ENCODE results near the gene ABITRAM. TPM values are rescaled to one million over a fixed set of nuclear protein-coding genes. Genes with fewer than 3 reads are reported as not detected.
"Not testable (repeated sequence)": the region's sequence is repeated elsewhere in the genome, so short reads cannot be mapped to it uniquely, and the experiment has no call there.

Gene ABITRAM, protein sequence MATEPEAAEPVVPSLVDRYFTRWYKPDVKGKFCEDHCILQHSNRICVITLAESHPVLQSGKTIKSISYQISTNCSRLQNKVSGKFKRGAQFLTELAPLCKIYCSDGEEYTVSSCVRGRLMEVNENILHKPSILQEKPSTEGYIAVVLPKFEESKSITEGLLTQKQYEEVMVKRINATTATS
- 23.5 TPM for total RNA-seq

DNA sequence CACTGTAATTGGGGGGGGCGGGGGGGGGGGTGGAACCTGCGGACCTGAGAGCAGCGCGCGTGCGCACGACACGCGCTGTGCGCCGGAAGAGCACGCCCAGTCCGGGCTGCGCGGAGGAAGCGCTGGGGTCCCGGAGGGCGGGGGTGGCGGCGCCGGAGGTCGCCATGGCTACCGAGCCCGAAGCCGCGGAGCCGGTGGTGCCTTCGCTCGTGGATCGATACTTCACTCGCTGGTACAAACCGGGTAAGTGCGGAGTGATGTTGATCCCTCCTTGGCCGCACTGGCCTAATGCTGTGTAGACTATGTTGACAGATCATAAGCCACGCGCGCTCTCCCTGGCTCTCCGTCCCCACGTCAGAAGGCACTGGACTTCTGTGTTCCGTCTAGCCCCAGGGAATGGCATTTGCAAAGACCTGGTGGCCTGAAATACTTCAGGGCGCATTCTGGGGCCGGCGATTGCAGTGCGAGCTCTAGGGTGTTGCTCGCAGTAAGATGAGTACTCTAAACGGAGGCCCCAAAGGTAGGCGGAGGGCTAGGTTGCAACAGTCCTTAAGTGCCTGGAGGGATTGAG is at the start of gene ABITRAM:
ABITRAM (plus strand) TSS at position 78 of the 571 bp plus-strand sequence; CDS start at position 165, 87 bp downstream.
- DNase-seq (ENCODE audit: low spot score) = peak; percentile 74

DNA sequence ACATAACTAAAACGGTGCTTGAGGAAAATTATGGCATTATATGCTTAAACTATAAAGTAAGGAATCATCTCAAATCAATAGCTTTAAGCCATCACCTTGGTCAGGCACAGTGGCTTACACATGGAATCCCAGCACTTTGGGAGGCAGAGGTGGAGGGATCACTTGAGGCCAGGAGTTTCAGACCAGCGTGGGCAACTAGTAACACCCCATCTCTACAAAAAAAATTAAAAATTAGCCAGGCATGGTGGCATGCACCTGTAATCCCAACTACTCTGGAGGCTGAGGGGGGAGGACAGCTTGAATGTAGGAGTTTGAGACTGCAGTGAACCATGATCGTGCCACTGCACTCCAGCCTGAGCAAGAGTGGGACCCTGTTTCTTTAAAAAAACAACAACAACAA is 49.5 kb upstream of the ABITRAM start:
- no peak for DNase-seq (ENCODE audit: low spot score)

DNA sequence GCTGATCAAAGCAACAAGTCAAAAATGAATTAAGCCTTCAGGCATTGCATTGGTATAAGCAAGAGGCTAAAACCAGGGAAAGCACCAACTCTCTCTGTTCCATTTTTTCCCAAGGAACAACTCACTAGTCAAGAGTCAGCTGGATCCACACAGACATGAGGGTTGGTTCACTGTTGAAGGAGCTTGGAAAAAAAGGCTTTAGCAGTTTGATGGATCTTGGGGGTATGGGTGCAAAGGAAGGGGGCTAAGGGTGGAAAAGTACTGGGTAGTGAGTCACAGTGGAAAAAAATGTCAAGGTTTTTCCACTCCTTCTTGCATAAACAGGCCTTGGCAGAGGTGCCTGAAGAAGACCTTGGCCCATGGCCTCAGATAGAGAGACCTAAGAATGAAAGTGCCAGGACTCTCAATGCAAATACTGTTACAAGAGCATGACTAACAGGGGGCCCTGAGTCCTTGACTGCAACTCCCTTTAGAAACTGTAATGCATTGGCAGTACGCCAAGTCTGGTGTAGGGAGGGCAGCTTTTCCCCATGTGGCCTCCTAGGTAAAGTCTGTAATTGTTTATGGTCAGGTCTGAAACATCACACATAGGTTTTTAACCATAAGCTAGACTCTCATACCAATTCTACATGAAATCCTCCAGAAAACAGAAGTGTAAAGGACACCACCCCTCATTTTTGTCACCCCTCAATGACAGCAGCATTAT is 48.4 kb upstream of the ABITRAM start:
- DNase-seq (ENCODE audit: low spot score) = no peak

DNA sequence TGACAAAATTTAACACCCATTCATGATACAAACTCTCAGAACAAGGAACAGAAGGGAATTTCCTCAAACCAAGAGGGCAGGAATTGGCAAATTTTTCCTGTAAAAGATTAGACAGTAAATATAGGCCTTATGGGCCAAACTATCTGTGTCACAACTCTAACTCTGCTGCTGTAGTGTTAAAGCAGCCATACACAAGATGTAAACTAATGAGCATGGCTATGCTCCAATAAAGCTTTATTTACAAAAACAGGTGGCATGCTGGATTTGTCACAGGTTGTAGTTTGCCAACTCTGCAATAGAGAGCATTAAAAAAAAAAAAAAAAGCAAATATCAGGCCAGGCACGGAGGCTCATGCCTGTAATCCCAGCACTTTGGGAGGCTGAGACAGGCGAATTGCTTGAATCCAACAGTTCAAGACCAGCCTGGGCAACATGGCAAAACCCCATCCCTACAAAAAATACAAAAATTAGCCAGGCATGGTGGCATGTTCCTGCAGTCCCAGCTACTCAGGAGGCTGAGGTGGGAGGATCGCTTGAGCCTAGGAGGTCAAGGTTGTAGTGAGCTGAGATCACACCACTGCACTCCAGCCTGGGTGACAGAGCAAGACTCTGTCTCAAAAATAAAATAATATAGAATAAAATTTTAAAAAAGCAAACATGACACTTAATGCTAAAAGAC is 47.5 kb upstream of the ABITRAM start:
- not testable (repeated sequence) for DNase-seq (ENCODE audit: low spot score)

DNA sequence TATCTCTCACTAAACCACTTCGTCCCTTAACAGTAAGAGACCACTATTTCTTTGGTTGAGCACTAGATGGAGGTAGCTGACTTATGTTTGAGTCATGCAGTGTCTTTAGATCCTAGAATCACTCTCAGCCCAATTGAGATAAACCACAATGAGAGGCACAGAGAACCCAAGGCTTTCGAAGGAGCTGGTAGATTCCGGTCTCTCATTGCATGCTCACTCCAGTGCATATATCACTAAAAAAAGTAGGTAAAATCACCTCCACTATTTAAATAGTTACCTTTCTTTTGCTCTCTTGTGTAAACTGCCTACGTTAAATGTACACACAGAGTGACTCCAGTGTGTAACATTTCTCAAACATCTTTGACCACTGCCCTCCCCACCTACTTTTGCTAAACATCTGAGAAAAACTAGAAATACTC is 44.5 kb upstream of the ABITRAM start:
- DNase-seq (ENCODE audit: low spot score) = no peak

DNA sequence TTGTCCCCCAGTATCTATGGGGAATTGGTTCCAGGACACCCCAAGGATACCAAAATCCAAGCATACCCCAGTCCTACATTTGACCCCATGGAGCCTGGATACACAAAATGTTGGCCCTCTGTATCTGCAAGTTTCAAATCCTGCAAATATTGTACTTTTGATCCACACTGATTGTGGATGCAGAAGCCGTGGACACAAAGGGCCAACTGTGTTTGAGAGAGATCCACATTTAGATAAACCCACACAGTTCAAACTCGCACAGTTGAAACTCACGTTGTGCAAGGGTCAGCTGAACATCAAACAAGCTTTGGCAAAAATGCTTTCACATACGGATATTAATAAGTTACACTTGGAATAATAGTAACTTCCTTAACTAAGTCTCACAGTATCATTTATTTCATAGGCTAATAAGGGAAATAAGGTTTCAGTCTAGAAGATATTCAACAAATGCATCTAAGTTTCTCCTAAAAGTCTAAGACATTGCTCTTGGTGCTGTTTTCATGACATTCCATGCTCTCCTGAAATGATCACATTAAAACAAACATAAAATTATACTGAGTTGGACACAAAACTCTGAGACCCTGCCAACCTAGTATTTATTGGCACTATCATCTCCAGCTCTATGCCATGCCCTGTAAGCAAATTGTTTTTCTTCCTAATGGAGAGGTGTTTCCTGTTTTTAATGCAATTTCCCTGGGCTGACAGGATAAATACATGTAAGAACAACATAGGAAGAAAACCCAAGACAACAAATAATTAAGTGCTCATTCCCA is 39.8 kb upstream of the ABITRAM start:
- no peak for DNase-seq (ENCODE audit: low spot score)

DNA sequence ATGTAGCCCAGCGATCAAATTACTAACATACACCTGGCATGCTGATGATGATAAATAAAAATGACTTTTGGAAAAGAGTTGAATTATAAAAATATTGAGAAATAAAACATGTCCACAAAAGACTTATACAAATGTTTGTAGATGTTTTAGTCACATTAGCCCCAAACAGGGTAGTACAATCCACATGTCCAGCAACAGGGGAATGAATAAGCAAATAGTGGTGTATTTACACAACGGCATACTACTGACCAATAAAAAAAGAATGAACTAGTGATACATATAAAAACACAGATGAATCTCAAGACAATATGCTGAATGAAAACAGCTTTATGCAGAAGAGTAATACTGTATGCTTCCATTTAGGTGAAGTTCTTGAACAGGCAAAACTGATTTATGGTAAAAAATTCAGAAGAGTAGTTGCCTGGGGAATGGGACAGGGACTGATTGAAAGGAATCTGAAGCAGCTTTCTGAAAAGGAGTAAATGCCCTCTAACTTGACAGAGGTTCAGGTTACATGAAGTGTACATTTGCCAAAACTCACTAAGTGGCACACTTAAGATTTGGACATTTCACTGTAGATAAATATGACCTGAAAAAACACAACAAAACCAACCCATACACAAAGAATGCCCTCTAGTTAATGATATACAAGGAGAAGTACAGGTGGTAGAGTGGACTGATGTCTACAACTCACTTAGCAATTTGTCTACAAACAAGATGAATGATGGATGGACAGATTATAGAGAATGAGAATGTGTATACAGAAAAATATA is 36.7 kb upstream of the ABITRAM start:
- no peak for DNase-seq (ENCODE audit: low spot score)

DNA sequence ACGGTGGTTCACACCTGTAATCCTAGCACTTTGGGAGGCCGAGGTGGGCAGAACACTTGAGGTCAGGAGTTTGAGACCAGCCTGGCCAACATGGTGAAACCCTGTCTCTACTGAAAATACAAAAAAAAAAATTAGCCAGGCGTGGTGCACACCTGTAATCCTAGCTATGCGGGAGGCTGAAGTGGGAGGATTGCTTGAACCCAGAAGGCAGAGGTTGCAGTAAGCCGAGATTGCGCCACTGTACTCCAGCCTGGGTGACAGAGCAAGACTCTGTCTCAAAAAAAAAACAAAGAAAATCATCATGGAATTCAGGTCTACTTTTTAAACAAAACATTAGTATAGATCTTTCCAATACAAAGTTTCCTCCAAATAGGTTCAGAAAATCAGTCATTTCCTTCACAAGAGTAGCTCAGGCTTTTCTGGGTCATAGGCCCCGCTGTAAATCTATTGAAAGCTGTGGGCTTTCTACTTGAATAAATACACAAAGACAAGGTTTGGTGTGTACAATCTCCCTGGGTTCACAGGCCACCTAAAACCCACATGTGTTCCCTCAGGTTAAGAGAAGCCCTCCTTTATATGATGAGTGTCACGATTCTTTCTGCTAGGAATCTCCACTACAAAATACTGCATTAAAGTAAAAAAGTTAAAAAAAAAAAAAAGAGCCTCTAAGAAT is 35.0 kb upstream of the ABITRAM start:
- DNase-seq (ENCODE audit: low spot score) = not testable (repeated sequence)

DNA sequence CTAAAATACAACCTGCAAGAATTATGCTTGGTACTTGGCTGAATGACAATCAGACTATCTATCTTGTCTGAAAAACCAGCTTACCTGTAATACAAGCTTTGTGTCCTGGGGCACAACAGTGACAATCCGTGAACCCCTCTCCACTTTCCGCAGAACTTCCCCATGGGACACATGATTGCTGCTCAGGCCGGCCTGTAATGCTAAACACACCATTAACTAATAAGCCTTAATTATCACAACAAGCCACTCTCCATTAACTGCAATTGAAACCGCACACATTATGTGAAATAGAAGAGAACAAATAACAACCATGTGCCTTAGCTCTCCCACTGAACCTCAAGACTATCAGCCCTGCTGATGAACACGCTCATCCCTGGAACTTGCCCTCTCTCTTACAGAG is 34.0 kb upstream of the ABITRAM start:
- no peak for DNase-seq (ENCODE audit: low spot score)

DNA sequence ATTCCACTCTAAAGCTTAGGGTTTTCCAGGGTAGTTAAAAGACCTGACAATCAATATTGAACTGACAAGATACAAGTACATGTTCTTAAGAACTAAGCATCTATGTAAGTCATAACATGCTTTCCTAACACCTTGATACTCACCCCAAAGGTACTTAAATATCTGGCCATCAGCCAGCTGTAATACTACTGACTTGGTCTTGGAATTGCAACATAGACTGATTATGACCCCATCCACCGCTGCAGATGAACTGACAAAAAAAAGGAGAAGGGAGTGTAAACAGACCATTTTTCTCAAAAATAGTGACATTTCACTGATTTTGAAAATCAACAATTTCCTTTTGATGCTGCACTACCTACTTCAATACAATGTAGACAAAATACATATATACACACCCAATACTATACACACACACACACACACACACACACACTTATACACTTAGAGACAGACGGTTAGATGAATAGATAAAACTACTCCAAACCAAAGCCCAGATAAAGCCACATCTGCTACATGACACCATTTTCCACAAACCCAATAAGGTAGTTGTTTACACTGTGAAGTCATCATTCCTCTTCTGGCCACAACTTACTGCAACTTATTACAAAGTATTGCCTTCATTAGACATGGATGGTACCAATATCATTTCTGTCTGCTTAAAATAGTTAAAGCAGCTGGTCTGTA is 30.6 kb upstream of the ABITRAM start:
- no peak for DNase-seq (ENCODE audit: low spot score)

DNA sequence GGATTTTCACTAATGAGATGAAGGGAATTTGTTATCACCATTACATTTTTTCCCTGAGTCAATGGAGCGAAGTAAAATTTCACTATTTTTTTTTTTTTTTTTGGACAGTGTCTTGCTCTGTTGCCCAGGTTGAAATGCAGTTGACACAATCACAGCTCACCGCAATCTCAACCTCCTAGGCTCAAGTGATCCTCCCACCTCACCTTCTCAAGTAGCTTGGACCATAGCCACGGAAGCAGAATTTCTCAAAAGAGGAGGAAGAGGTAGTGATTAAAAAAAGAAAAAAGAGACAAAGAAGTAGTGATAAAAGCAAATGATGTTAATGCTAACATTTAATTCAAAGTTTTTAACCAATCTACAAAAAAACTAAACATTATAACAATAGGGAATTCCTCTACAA is 30.0 kb upstream of the ABITRAM start:
- DNase-seq (ENCODE audit: low spot score) = no peak

DNA sequence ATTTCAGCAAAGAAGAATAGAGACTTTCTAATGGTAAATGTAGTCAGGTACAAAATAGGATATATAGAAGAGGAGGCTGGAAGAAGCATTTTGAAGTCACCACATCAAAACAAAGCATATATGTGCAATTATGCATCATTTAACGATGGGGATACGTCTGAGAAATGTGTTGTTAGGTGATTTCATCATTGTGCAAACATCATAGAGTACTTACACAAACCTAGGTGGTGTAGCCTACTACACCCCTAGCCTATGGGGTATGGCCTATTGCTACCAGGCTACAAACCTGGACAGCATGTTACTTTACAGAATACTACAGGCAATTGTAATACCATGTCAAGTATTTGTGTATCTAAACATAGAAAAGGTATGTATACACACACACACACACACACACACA is 28.7 kb upstream of the ABITRAM start:
- no peak for DNase-seq (ENCODE audit: low spot score)

DNA sequence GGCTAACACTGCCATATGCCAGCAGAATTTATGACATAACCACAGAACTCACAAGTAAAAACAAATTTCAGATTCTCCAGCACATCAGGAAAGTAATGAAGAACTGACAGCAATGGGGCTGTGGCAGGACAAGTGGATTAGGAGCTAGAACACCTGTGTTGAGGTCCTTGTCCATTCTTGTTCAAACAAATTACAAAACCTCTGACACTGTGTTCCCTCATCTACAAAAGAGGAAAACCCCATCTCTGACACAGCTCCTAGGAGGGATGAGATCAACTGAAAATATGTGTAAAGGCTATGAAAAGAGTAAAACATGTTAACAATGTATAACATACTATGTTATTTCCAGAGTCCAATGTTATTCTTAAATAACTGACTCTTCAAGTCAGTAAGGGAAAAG is 23.8 kb upstream of the ABITRAM start:
- DNase-seq (ENCODE audit: low spot score) = no peak

DNA sequence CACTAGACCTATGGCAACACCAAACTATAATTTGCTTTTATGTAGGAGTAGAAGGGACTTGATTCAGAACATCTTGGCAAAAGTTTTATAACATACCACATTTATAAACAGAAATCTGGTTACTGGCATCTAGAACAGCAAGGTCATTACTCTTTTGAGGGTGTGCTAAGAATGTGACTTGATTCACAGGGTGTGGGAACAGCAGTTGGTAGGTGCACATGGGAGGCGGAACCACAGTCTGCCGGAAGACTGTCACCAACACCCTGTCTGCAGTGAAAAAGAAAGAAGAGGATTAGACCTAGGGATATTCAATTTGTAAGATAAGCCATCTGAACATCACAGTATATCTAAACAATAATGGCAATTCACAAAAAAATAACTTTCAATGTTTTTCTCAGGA is 23.3 kb upstream of the ABITRAM start:
- no peak for DNase-seq (ENCODE audit: low spot score)

DNA sequence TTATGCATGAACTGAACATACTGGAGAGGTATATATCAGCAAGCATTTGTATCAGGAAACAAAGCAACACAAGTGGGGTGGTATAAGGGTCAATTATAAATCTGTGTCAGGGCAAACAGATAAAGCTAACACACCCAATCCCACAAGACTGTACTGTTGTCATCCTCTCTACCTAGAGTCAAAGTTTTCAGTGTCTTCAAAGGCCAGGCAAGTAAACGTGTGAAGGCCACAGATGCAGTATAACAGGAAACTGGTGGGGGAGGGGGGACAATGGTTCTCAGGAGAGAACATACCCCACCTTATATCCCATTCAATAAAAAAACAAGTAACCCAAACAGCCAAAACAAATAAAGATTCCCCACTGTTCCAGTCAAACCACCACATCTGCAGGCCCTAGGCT is 22.4 kb upstream of the ABITRAM start:
- no peak for DNase-seq (ENCODE audit: low spot score)

DNA sequence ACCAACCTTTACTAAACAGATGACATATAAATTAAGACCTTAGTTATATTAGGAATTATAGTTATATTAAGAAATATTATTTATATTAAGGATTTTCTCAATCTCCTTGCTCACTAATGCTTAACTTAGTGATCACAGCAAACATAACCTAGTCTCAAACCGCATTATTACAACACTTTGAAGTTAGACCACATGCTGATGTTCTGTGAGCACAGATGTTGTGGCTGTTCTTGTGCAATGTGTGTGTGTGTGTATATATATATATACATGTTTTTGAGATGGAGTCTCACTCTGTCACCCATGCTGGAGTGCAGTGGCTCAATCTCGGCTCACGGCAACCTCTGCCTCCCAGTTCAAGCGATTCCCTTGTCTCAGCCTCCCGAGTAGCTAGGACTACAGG is 20.8 kb upstream of the ABITRAM start:
- no peak for DNase-seq (ENCODE audit: low spot score)

DNA sequence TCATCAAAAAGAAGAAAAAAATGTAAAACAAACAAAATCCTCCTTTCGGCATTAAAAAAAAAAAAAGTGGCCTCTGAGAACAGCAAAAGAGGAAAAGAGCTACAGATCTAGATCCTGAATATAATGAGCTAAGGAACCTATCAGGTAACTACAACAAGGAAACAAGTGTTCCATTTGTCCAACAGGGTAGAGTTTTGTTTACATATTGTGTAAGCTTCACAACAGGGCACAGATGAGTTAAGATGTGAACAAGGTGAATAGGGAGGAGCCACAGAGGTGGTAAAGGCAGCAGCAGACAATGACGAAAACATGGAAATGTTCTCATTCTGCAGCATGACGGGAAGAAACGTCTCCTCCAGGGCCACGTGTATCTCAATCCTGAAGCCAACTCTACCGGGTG is 14.7 kb upstream of the ABITRAM start:
- DNase-seq (ENCODE audit: low spot score) = no peak

DNA sequence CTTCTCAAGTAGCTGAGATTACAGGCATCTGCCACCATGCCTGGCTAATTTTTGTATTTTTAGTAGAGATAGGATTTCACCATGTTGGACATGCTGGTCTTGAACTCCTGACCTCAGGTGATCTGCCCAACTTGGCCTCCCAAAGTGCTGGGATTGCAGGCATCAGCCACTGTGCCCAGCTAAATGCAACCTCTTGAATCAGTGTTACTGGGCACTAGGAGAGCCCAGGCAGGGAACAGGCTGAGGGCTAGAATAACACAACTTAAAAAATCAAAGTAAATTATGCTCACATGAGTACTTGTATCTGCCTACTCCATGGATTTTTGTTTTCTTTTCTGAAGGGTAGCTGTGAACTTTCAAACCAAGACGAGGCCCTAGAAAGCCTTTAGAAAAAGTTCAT is 13.8 kb upstream of the ABITRAM start:
- DNase-seq (ENCODE audit: low spot score) = not testable (repeated sequence)

DNA sequence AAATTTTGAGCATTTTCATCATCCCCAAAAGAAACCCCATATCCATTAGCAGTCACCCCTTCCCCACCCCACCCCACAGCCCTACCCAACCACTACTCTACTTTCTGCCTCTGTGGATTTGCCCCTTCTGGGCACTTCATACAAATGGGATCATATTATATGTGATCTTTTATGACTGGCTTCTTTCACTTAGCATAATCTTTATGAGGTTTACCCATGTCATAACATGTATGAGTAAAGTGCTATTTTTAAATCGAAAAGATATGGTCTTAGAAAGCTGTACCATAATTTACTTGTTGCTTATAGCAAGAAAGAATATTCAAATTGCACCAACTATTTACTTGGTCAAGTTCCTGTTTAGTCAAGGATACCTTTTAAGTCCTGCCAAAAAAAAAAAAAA is 13.0 kb upstream of the ABITRAM start:
- no peak for DNase-seq (ENCODE audit: low spot score)

DNA sequence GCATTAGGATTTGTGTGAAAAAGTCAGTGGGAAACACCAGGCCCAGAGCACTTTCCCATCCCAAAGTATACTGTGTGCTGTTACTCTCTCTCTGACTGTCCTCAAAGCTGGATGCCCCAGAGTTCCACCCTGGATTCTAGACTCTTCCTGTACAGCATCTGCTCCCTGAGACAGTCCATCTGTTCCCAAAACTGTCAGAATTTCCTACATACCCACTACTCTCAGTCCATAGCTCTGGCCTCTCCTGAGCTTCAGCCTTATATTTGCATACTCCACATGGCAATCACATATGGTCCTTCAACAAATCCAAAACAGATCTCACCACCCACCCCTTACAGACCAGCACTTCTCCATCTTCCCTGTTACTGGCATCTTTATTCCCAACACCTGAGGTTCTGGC is 9.7 kb upstream of the ABITRAM start:
- no peak for DNase-seq (ENCODE audit: low spot score)
